Endothelial cell of hepatic sinusoid (primary cell): ENCODE results near the gene FBXO24.

ENCODE experiments used
- in situ Hi-C: cut with HindIII; loops from 2 replicates; pipeline ENCODE4 v1.10.0; 2017; ENCODE audit warnings: low sequenced_read_pairs

Gene FBXO24

DNA sequence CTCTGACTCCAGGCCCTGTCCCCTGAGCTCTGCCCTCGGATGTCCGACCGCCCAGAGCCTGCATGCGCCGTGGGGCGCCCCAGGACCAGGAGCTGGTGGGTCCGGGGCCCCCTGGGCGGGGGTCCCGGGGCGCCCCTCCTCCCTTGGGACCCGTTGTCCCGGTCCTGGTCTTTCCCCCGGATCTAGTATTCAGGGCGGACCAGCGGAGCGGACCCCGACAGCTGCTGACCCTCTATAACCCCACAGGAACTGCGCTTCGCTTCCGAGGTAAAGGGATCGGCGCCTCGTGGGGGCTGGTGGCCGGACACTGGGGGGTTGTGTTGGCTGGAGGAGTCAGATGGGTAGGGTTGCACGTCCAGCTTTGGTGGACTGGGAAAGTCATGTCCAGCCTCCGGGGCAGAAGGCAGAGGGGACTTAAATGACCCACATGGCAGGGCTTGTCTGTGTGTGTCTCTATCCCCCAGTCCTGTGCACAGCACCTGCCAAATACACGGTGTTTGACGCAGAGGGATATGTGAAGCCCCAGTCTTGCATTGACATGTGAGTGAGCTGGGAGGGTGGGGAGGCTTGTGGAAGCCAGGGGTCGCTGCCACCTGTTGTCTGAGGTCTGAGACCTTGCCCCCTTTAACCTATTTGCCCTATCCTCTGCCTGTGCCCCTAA is 26.7 kb downstream of the FBXO24 start:
- in situ Hi-C loops: no loop called here

DNA sequence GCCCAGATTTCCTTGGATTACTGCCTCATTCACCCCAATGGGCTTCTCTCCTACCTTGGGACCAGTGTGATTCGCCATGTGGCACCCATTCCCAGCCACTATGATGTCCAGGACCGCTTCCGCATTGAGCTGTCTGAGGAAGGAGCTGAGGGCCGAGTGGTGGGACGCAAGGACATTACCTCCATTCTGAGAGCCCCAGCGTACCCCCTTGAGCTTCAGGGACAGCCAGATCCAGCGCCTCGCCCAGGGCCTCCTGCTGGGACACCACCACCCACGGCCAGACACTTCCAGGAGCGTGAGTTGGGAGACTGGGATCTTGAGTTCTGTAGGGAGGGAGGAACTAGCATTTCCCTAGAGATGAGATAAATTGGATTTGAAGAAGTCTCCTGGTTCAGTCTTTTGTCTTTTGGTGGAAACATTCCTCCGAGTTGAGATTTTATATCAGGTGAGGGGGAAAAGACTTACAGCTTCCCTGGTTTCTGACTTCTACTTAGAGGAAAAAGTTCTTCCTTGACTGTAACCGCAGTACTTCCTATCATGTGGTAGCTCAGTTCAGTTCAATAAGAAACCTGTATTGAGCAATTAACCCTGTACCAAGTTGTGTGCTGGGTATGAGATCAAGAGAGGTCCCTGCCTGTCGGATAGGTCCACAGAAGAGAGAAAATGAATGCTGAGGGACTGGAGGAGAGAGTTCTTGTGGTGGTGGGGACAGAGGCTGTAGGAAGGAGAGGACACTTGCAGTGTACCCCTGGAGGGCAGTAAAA is 27.5 kb downstream of the FBXO24 start:
- in situ Hi-C loops: no loop called here

DNA sequence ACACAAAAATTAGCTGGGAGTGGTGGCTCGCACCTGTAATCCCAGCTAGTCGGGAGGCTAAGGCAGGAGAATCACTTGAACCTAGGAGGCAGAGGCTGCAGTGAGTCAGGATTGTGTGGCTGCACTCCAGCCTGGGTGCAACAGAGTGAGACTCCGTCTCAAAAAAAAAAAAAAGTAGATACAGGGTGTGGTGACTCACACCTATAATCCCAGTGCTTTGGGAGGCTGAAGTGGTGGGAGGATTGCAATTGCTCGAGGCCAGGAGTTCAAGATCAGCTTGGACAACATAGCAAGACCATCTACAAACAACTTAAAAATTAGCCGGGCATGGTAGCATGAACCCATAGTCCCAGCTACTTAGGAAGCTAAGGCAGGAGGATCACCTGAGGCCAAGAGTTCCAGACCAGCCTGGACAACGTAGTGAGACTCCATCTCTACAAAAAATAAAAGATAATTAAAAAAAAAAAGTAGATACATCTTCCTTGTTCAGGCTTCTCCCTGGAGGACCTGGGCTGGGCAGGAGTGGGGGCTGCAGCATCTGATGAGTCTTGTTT is 28.3 kb downstream of the FBXO24 start:
- in situ Hi-C loops: no loop called here

DNA sequence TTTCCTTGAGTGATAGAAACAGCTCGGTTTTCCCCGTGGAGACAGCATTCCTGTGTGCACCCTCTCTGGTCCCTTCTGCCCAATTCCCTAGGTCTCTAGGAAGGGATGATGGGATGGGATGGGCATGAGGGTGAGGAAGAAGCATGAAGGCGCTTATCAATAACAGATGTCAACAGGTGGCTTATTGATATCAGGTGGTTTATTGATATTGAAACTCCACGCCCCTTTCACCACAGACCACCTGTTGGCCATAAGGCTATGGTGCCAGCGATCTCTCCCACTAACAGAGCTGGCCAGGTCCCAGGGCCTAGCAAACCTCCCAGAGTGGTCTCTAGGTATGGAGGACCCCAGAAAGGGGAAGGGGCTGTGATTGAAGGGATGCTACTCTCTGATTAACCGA is 34.1 kb downstream of the FBXO24 start:
- in situ Hi-C loops: no loop called here

DNA sequence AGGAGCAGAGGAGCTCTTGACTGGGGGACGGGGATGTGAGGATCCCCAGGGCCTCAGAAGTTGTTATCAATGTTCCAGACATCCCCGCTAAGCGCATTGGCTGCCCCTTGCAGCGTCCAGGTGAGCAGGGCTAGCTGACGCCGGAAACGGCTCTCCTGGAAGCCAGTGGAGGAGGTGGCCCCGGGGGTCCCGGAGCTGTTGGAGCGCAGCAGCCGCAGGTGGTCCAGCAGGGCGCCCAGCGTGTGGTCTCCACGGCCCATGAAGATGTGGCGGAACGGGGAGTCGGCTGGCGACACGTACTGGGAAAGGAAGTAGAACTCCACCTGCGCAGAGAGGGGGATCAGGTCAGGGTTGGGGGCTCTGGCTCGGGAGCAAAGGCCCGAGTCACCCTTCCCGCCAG is 34.7 kb downstream of the FBXO24 start:
- in situ Hi-C loops: no loop called here

DNA sequence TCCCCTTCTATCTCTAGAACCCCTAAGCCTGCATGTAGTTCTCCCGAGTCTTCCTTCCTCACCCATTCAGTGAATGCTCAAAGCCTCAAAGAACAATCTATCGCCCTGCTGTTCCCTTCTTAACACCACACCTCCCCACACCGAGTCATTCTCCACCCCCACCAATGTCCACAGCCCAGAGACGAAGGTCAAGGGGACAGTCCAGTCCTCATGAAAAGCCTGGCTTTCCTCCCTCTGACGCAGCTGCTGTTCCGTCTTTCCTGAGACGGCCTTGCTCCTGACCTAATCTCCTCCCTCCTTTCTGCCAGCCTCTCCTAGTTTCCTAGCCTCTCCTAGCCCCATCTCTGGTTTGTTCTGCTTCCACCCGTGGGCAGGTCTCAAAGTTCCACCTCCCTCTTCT is 35.4 kb downstream of the FBXO24 start:
- in situ Hi-C loops: no loop called here

DNA sequence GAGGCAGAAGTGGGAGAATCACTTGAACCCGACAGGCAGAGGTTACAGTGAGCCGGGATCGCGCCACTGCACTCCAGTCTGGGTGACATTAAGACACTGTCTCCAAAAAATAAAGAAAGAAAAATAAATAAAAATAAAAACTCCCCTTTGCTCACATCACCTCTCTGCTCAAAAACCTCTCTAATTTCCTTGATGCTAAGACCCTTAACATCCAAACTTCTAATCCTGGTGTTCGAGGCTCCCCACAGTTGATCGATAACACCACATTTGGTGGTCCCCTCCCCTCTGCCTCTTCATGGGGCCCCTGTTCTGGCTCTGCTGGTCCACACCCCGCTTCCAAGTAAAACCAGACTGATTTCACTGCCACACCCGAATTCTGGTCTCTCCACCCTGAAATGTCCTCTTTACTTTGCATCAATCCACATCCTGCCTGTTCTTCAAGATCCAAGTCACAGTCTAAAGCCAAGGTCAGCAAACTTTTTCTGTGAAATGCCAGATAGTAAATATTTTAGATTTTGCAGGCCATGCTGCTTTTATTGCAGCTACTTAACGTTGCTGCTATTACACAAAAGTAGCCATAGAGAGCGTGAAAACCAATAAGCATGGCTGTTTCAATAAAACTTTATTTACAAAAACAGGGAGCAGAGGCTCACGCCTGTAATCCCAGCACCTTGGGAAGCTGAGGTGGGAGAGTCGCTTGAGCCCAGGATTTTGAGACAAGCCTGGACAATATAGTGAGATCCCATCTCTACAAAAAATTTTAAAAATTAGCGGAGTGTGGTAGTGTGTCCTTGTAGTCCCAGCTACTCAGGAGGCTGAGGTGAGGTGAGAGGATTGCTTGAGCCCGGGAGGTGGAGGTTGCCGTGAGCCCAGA is 38.1 kb downstream of the FBXO24 start:
- in situ Hi-C loops: no loop called here

DNA sequence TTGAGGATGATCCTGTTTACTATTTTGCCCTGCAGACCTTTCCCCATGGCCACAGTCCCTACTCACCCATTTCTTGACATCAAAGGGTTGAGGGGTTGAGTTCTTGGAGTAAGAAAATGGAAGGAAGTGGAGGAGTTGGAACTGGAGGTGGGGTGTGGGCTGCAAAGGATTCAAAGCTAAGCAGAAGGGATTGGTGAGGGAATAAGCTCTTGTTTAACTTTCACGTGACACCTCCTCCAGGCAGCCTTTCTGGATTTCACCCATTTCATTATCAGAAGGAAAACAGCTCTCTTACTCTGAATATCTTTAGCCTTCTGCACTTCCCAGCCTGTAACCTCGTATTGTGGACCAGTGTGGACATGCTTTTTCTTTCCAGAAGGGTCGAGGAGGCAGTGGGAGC is 39.9 kb downstream of the FBXO24 start:
- in situ Hi-C loops: no loop called here

DNA sequence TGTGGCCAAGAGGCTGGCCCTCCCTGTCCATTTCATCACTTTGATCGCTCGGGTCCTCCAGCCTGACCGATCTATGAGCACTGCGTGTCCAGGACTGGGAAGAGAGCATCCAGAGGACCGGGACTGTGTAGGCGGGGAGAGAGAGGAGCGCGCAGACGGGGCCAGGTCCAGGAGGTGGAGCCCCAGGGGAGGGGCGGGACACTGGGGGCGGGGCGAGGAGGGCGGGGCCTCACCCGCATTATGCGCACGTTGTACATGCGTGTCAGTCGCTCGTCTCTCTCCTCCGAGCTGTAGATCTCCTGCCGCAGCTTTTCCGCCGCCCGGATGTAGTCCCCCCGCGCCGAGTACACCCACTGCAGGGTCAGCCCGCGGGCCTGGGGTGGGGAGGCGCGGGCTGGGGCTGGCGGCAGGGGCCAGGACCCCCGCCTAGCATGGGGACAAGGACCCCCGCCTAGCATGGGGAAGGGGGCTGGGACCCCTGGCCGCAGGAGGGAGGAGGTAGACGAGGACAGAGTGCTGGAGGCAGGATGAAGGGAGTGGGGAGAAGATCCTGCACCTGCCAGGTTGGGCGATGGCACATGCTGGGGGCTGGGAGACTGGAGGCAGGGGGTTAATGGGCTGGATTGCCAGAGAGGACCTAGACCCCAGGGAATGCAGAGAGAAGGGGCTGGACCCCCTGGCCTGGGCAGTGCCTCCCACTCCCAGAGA is 40.6 kb downstream of the FBXO24 start:
- in situ Hi-C loops: no loop called here

DNA sequence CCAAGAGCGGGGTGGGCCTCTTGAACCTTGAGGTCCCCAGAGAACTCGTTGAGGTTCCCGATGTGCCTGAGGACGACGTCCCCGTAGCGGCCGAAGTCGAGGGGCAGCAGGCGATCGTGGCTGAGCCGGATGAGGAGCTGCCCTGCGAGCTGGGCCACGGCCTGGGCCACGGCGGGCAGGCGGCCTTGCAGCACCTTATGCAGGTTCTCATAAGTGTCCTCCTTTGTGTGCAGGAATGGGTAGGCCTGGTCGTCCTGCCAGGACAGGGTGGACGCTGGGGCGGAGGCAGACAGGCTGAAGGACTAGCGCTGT is 41.1 kb downstream of the FBXO24 start:
- in situ Hi-C loops: no loop called here

DNA sequence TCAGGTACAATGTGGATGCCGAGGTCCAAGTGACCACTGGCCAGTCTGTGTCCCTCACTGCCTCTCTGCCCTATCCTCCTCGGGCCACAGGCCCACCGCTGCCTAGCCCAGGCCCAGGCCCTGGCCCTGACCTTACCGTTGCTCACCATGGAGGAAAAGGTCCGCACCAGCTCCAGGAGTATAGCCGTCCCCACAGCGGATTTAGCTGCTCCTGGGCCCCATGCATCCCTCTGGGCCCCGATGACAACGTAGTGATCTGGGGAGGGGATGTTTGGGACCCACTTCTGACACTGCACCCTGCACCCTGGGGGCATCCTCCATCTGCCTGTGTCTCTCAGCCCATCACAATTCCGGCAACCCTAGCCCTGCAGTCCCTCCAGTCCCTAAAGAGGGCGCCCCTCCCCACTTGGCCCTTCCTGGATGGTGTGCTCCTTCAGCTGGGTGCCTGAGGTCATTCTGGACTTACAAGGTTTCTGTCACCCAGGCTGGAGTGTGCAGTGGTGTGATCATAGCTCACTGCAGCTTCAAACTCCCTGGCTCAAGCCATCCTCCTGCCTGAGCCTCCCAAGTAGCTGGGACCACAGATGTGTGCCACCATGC is 43.1 kb downstream of the FBXO24 start:
- in situ Hi-C loops: no loop called here

DNA sequence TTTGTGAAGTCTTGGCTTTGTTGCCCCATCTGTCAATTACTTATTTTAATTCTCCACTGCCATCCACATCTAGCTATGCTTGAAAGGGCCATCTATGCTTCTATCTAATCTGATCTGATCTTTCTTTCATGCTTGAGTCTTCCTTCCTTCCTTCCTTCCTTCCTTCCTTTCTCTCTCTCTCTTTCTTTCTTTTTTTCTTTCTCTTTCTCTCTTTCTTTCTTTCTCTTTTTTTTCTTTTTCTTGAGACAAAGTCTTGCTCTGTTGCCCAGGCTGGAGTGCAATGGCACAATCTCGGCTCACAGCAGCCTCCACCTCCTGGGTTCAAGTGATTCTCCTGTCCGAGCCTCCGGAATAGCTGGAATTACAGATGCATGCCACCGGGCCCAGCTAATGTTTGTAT is 43.9 kb downstream of the FBXO24 start:
- in situ Hi-C loops: no loop called here

DNA sequence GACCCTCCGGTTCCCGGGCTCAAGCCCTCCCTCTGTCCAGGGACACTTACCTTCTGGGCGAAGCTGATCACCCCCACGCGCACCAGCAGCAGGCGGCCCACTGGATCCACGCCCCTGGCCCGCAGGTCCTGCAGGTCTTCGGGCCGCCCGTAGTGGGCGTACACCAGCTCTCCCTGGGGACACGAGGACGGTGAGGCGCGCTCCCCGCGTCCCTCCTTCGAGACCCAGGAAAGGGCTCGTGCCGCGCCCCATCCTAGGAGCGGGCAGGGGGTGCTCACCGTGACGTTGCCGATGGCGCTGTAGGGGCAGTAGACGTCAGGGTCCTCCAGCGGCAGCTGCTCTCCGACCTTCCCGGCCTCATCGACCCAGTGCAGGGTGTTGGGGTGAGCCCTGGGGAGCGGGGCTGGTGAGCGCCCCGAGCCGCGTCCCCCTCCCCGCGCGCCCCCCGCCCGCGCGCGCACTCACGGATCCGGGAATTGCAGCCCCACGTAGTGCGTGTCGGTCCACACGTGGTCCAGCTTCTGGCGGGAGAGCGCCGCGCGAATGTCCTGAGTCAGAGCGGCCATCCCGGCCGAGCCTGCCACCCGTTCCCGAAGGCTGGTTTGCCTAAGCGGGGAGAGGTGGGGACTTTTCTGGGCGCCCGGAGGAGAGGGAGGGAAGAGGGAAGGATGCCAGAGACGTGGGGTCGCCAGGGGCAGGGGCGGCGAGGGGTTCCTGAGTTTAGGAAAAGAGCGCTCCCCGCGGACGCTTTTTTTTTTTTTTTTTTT is 47.0 kb downstream of the FBXO24 start:
- in situ Hi-C loops: no loop called here

DNA sequence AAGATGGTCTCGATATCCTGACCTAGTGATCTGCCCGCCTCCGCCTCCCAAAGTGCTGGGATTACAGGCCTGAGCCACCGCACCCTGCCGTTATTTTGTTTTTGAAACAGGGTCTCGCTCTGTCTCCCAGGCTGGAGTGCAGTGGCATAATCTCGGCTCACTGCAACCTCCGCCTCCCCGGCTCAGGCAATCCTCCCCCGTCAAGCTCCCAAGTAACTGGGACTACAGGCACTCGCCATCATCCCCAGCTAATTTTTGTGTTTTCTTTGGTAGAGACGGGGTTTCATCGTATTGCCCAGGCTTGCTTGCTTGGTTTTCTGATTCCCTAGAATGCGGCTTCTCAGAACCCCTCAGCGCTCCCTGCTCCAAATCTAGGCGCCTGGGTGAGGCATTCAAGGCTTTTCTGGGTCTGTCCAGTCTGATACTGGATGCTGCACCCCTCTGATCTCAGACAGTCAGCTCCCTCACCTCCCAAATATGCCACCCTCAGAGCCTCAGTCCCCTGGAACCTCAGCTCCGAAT is 53.9 kb downstream of the FBXO24 start:
- in situ Hi-C loops: no loop called here

DNA sequence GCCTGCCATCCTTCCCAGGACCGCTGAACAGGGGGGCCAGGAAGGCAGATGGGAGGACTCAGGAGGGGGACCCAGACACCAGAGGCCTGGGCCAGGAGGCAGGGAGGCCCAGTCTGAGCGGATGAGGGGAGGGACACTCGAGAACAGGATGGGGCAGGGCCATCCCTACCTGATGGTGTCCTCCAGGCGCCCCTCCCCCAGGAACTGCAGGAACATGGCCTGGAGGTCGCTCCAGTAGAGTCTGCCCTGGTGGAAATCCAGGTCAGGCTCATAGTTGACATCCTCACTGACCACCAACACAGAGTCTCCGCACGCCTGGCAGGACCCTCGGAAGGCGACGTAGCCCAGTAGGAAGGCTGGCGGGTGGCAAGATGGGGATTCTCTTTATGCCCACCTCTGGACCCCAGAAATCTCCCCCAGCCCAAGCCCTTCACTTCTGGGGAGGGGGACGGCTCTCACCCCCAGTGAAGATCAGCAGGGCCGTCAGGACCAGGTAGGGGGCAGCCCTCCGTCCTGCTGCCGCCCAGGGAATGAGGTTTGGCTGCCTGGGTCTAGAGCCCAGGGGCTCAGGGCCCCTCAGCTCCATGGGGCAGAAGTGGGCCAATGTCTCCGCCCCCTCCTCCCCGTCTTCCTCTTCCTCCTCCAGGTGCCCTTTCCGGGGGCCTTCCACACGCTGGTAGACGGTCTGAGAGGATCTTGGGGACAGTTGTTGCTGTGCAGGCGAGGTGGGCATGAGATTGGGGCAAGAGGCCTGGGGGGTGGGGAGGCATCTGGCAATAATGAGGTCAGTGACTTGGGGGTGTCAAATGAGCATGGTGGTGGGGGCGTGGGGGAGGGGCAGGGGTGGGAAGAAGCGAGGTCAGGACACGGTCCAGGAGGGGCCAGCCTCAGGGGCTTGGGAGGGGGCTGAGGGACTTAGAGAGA is 54.7 kb downstream of the FBXO24 start:
- in situ Hi-C loops: no loop called here

DNA sequence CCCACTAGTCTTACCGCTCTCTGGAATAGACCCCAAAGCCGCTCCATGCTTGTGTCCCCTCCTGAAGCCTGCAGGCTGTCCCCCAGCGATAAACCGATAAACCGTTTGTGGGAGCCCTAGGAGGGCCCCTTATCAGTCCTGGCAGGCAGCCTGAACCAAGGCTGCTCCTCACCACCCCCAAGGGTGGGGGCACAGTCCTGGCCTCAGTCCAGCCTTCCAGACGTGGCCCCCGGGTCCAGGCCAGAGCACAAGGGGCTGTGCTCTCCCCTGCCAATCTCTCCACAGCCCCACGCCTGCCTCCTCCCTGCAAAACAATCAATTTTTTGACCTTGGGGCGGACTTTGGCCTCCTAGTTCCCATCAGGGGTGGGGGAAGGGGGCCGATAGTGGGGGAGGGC is 55.3 kb downstream of the FBXO24 start, which contains the start of gene TFR2:
Gene TFR2, minus strand, starts transcription at position 90 of the 397 bp plus-strand sequence. Its CDS starts 43 bp downstream, at position 47.
- in situ Hi-C loops: no loop called here

DNA sequence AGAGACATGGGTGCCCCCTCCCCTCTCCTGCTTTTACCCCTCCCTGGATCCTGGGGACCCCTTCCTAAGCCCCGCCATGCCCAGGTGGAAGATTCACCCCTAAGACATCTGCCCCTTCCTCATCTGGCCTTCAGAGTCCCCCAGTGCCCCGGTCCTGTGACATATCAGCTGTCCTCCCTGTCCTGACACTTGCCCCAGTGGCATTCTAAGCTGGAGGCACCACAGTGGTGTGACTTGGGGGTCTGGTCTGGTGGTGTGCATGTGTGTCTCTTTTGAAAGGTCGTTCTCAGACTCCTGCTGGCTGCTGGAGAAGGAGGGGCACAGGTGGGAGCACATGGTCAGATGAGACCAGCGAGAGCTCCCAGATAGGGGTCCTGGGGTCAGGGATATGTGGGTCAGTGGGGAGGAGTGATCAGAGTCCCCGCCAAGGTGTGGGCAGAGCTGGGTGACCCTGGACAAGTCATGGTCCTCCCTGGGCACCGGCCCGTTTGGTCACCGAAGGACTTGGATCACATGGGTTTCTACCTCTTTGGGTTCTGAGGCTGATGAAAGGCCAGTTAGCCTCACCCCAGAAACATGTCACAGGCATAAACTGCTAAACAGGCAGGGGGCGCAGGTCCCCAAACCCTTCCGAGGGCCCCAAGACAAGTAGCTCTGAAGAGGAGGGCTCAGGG is 55.9 kb downstream of the FBXO24 start:
- in situ Hi-C loops: no loop called here

DNA sequence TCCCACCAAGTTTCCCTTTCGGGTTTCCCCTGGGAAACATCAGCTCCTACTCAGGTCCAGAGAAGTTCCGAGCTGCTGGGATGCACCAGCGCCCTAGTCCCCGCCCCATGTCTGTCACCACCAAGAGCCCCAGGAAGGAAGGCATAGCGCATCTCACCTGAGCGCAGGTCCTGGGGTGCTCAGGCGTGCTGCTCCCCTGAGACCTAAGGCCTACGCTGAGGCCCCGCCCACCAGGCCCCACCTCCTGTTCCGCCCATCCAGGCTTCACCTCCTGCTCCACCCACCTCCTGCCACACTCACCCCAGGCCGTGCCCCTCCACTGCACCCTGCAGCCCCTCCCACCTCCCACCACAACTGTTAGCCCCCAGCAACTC is 56.4 kb downstream of the FBXO24 start:
- in situ Hi-C loops: no loop called here
